DND-41 (cell line): ENCODE measurements around the gene NNMT.

Experiments
- ATAC-seq: fragments of 200-7000 bp; cut with Tn5 transposase; 3 replicates; pipeline ENCODE4 v1.9.1; 2021; ENCODE audit warnings: low read depth; ENCODE audit not compliant: insufficient read depth
- DNase-seq: peaks from one replicate; pipeline ENCODE4 v3.0.0-alpha.2; 2020
- H2AFZ ChIP-seq: 2 replicates; pipeline ENCODE4 v1.6.0; 2012; ENCODE audit warnings: low read depth, low read length
- H3K27ac ChIP-seq: 2 replicates; pipeline ENCODE4 v1.5.1; 2012; ENCODE audit warnings: low read length, inconsistent platforms
- H3K27me3 ChIP-seq: fragments of 200-600 bp; sonication (generic); 2 replicates; pipeline ENCODE4 v1.6.0; 2012; ENCODE audit warnings: low read length, mild to moderate bottlenecking, inconsistent platforms; ENCODE audit not compliant: insufficient read depth, poor library complexity
- H3K36me3 ChIP-seq: 2 replicates; pipeline ENCODE4 v1.5.1; 2012; ENCODE audit warnings: low read length, inconsistent platforms; ENCODE audit not compliant: insufficient read depth
- H3K4me1 ChIP-seq: 2 replicates; pipeline ENCODE4 v1.5.1; 2012; ENCODE audit warnings: mild to moderate bottlenecking, low read length; ENCODE audit not compliant: insufficient read depth
- H3K4me2 ChIP-seq: 2 replicates; pipeline ENCODE4 v1.6.0; 2012; ENCODE audit warnings: mild to moderate bottlenecking, moderate library complexity, low read length, inconsistent platforms; ENCODE audit not compliant: insufficient read depth
- H3K4me3 ChIP-seq, 2 experiments: fragments of 200-600 bp in 1 of 2; shearing (Covaris generic) in 1 of 2; 2 replicates each; pipeline ENCODE4 v1.5.1; 2012 to 2016; ENCODE audit warnings: inconsistent platforms in 2 of 2, low read length in 2 of 2, mild to moderate bottlenecking in 2 of 2, low read depth in 1 of 2, moderate library complexity in 1 of 2
- H3K79me2 ChIP-seq: 2 replicates; pipeline ENCODE4 v1.6.0; 2012; ENCODE audit warnings: low read length, inconsistent platforms; ENCODE audit not compliant: insufficient read depth
- H3K9ac ChIP-seq: 2 replicates; pipeline ENCODE4 v1.6.0; 2012; ENCODE audit warnings: low read depth, mild to moderate bottlenecking, inconsistent platforms, low read length, moderate library complexity
- H3K9me3 ChIP-seq: 2 replicates; pipeline ENCODE4 v1.5.1; 2012; ENCODE audit warnings: low read length, moderate library complexity, mild to moderate bottlenecking, inconsistent platforms; ENCODE audit not compliant: insufficient read depth, severe bottlenecking
- H4K20me1 ChIP-seq: 2 replicates; pipeline ENCODE4 v1.6.0; 2012; ENCODE audit warnings: low read length; ENCODE audit not compliant: insufficient read depth
- EZH2 ChIP-seq: IDR thresholded peaks from 3 replicates; pipeline ENCODE4 v1.6.1; 2012; ENCODE audit warnings: borderline replicate concordance, low read depth, mild to moderate bottlenecking, moderate library complexity, low read length, inconsistent platforms; ENCODE audit not compliant: severe bottlenecking
- TF ChIP-seq, protein P1 (sequence below): IDR thresholded peaks from 2 replicates; pipeline ENCODE4 v1.5.1; 2012; ENCODE audit warnings: borderline replicate concordance, low read length, moderate library complexity, mild to moderate bottlenecking; ENCODE audit not compliant: poor library complexity, severe bottlenecking; ENCODE audit errors: extremely low read depth

NNMT gene

DNA sequence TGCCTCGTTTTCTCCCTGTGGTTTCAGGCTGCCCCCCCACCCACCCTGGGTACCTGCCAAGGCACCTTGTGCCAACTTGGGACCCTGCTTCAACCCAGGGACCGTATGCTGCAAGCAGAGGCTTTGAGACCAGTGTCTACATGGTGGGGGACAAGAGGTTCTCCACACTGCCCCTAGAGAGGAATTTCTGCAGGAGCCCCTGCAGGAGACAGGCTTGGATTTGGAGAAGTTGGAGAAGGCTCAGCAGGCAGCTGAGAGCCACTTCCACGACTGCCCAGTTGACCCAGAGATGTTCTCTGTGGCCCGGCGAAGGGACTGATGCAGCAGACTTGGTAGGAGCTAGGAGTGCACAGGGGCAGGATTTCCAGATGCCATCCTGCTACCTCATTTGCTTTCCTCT lies 20.1 kb upstream of the NNMT start:
- TF ChIP-seq EZH2, result no peak
- TF ChIP-seq, protein P1, sequence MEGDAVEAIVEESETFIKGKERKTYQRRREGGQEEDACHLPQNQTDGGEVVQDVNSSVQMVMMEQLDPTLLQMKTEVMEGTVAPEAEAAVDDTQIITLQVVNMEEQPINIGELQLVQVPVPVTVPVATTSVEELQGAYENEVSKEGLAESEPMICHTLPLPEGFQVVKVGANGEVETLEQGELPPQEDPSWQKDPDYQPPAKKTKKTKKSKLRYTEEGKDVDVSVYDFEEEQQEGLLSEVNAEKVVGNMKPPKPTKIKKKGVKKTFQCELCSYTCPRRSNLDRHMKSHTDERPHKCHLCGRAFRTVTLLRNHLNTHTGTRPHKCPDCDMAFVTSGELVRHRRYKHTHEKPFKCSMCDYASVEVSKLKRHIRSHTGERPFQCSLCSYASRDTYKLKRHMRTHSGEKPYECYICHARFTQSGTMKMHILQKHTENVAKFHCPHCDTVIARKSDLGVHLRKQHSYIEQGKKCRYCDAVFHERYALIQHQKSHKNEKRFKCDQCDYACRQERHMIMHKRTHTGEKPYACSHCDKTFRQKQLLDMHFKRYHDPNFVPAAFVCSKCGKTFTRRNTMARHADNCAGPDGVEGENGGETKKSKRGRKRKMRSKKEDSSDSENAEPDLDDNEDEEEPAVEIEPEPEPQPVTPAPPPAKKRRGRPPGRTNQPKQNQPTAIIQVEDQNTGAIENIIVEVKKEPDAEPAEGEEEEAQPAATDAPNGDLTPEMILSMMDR, result no peak
- no peak overlapping the region for H3K4me2 ChIP-seq
- H2AFZ ChIP-seq, result no peak overlapping the region
- H3K9ac ChIP-seq, result no peak overlapping the region
- H3K4me3 ChIP-seq, result no peak overlapping the region
- 0 out of 2 replicates have a peak, but pooled peaks cover 2% of the 10 kb centered on the region for H4K20me1 ChIP-seq
- H3K9me3 ChIP-seq, result no peaks in the 10 kb centered on the region
- H3K79me2 ChIP-seq, result no peaks in the 10 kb centered on the region
- no peak for ATAC-seq
- H3K27me3 ChIP-seq, result peaks cover 31% of the 10 kb centered on the region
- DNase-seq, result no peak
- H3K36me3 ChIP-seq, result no peaks in the 10 kb centered on the region
- no peak overlapping the region for H3K27ac ChIP-seq
- no peaks in the 10 kb centered on the region for H3K4me1 ChIP-seq

DNA sequence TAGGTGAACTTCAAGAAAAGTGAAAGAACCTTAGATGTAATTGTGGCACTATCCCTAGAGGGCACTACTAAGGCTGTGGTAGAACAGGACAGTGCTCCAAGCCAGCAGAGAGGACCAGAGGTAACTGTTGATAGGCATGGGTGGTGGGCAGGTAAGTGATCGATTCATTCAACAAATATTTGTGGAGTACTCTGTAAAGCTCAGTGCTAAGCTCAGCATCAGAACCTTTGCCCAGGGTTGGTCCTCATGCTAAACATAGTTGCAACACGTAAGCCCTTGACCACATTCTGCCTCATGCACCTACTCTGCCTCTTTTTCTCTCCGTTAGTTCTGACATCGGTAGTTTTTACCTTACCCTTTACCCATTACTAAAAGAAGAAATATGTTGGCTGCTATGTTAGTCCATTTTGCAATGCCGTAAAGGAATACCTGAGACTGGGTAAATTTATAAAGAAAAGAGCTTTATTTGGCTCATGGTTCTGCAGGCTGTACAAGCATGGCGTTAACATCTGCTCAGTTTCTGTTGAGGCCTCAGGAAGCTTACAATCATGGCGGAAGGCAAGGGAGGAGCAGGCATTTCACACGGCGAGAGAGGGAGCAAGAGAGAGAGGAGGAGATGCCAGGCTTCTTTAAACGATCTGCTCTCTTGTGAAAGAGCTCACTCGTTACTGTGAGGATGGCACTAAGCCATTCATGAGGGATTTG lies 18.4 kb upstream of the NNMT start:
- Histone ChIP-seq H3K4me3 (no peak overlapping the region), H3K4me1 (no peaks in the 10 kb centered on the region), H3K4me2 (no peak overlapping the region), H3K27ac (no peak overlapping the region), H2AFZ (no peak overlapping the region), H3K36me3 (no peaks in the 10 kb centered on the region), H4K20me1 (0 out of 2 replicates have a peak, but pooled peaks cover 2% of the 10 kb centered on the region), H3K27me3 (peaks cover 33% of the 10 kb centered on the region), H3K9me3 (no peaks in the 10 kb centered on the region), H3K79me2 (no peaks in the 10 kb centered on the region), H3K9ac (no peak overlapping the region)
- ATAC-seq, result no peak
- TF ChIP-seq, protein P1, result no peak
- TF ChIP-seq EZH2, result no peak
- DNase-seq, result no peak

GRCh38 chr11:114278342-114279065 lies 17.7 kb upstream of the NNMT start:
- no peak for DNase-seq
- Histone ChIP-seq H3K9ac (no peak overlapping the region), H3K9me3 (no peaks in the 10 kb centered on the region), H3K4me3 (no peak overlapping the region), H4K20me1 (0 out of 2 replicates have a peak, but pooled peaks cover 2% of the 10 kb centered on the region), H3K79me2 (no peaks in the 10 kb centered on the region), H3K27me3 (peaks cover 33% of the 10 kb centered on the region), H3K4me2 (no peak overlapping the region), H3K36me3 (no peaks in the 10 kb centered on the region), H3K27ac (no peak overlapping the region), H3K4me1 (no peaks in the 10 kb centered on the region), H2AFZ (no peak overlapping the region)
- ATAC-seq, result no peak
- TF ChIP-seq, protein P1, result no peak
- no peak for TF ChIP-seq EZH2
